Measurements from ENCODE around the gene PMPCA.

PMPCA gene

DNA sequence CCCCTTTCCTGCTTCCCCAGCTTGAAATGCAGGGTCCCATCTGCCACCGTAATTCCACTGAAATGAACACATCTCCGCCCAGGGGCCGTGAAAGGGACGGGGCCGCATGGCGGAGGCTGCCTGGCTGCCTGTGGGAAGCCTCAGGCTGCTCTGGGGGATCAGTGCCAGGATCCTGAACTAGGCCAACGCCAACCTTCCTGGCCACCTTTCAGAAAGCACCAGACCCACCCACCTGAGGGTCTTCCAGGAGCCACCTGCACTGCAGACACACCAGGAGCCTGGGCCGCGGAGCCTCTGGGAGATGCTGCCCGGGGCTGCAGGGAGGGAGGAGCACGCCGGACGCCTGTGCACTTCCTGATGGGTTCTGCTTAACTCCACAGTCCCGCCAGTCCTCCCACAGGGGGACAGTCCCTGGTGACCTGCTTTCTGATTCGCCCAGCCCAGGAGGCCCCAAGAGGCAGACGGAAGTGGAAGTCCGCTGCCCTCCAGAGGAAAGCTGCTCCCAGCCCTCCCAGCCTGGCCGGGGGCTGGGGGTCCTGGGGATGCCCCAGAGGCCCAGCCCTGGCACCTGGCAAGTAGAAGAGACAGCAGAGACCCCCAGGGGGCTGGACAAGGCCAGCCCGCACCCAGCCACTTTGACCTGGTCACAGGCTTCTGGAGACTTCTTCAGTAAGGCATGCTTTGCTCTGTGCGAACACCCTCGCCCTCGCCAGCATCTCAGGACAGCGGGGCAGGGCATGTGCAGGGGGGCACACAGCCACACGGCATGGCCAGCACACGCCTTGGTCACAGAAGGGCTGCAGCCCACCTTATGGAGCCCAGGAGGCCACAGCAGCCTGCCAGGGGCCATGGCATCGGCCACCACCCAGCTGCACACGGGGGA lies 36.9 kb upstream of the PMPCA start, which contains the start of gene CARD9:
TSS of gene CARD9 (minus strand) at position 370 of the 883 bp plus-strand sequence. CDS start 1,591 bp downstream, outside the sequence.
- DNase-seq (ENCODE audit: low read depth in 3 of 3) = no peak

DNA sequence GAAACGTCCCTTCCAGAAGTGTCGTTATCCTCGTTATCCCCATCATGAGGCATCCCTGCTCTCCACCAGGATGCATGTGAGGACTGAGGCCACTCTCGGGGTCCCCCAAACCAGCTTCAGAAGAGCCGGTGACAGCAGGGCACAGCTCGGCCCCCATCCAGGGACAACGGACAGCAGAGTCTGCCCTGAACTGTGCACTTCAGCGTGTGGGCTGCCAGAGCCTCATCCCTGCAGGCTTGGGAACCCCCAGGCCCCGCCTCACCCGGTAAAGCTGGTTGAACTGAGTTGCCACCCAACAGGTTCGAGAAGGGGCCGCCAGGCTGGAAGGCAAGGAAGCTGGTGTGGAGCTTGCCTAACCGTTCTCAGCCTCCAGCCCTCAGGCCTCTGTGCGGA lies 36.3 kb upstream of the PMPCA start:
- DNase-seq (ENCODE audit: low read depth in 3 of 3) = no peak

- no peak for DNase-seq (ENCODE audit: low read depth in 3 of 3)
These were observed 35.4 kb upstream of the PMPCA start for GRCh38 chr9:136375096-136375495.

DNA sequence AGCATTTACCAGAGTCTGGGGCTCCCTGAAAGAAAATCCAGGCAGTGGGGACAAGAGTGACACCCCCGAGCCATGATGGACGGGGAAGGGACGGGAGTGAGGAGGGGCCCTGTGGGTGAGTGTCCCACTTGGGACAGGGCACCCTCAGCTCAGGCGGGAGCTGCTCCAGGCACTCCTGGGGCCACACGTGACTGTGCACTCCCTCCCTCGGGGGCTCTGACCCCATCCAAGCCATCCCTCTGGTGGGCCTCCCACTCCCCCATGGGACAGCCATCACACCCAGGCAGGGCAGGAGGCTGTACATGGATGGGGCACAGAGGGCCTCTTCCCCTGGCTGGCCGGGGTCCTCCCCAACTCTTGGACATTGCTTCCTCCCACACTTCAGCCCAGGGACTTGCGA lies 34.0 kb upstream of the PMPCA start:
- no peak for DNase-seq (ENCODE audit: low read depth in 3 of 3)

- no peak for DNase-seq (ENCODE audit: low read depth in 3 of 3)
These were observed 32.9 kb upstream of the PMPCA start for GRCh38 chr9:136377341-136378169.

- no peak for DNase-seq (ENCODE audit: low read depth in 3 of 3)
These were observed 32.1 kb upstream of the PMPCA start for GRCh38 chr9:136378170-136379002.

DNA sequence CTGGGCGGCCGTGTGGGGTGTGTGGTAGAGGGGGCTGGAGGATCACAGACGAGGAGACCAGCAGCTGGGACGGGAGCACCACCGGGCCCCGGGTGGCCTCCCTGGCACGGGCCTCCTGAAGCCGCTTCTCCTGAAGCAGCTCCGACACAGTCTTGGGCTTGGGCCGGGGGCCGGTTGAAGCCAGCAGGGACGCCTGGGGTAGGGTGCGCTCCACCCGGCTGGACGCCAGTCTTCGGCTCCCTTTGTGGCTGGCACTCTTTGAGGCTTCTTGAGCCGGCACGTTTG lies 31.5 kb upstream of the PMPCA start:
- DNase-seq (ENCODE audit: low read depth in 3 of 3) = no peak

- DNase-seq (ENCODE audit: low read depth in 3 of 3) = no peak
These were observed 31.1 kb upstream of the PMPCA start for GRCh38 chr9:136379401-136379800.

DNA sequence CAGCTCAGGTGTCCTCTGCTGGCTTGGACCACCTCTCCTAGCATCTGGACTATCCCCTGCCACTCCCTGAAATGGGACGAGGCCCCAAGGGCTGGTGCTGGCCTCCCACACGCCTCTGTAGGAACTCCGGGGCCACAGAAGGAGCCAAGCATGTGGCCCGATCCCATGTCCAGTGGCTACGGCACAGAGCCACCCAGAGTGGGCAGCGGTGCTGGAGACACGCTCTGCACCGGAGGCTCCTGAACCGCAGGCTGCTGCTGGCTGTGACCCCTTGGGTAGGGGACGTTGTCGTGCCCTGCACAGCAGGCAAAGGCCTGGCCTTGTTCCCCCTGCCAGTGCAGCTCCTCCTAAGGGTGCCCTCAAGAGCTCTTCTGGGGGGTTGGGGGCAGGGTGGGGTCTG lies 30.6 kb upstream of the PMPCA start:
- no peak for DNase-seq (ENCODE audit: low read depth in 3 of 3)

DNA sequence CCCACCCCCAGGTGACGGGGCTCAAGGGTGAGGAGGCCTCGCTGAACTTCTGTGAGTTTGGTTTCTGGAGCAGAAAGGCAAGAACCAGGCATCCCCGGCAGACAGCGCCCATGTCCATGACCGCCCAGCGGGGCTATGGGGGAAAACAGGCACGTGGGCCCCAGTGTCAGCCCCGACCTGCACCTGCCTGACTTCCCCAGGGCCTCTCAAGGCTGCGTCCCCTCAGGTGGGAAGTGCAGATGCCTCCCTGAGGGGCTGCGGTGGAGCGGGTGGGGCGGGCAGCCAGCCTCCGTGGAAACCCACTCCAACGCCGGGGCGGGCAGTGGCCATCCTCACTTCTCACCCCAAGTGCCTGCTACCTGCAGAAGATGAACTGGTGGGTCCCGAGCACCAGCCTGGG lies 30.1 kb upstream of the PMPCA start:
- DNase-seq (ENCODE audit: low read depth in 3 of 3) = no peak

DNA sequence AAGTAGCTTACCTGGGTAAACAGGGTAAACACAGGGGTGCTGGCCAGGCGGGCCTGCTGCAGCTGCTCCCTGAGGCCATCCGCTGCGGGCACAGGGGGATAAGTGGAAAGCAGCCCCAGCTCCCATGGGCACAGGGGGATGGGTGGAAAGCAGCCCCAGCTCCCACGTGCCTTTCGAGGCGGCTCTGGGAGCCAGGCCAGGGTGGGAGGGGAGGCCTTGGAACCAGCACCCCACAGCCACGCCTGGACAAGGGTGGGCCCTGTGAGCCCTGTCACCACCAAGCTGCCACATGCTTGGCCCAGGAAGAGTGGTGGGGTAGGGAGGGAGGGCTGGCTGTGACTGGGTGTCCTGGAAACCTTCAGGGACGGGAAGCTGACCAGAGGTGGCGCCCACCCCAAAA lies 29.1 kb upstream of the PMPCA start:
- no peak for DNase-seq (ENCODE audit: low read depth in 3 of 3)

GRCh38 chr9:136381966-136382513 lies 28.4 kb upstream of the PMPCA start:
- DNase-seq (ENCODE audit: low read depth in 3 of 3) = no peak

DNA sequence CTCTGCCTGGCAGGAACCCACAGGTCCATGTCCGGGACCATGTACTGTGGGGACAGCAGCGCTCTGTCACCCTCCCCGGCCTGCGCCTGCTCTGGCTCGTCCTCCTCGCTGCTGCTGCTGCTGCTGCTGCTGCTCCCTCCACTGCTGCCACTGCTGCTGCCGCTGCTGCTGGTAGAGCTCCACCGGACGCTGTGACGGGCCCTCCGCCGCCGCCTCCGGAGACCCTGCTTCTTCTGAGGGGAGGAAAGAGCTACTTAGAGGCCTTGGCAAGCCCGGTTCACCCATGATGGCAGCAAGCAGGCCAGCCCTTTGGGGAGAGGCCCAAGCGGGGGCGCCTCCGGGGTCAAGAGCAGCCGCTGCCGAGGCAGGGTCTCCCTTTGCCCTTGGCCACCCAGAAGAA lies 27.0 kb upstream of the PMPCA start:
- DNase-seq (ENCODE audit: low read depth in 3 of 3) = no peak

- no peak for DNase-seq (ENCODE audit: low read depth in 3 of 3)
These were observed 25.4 kb upstream of the PMPCA start for GRCh38 chr9:136385015-136385414.

- no peak for DNase-seq (ENCODE audit: low read depth in 3 of 3)
These were observed 24.4 kb upstream of the PMPCA start for GRCh38 chr9:136386018-136386417.

DNA sequence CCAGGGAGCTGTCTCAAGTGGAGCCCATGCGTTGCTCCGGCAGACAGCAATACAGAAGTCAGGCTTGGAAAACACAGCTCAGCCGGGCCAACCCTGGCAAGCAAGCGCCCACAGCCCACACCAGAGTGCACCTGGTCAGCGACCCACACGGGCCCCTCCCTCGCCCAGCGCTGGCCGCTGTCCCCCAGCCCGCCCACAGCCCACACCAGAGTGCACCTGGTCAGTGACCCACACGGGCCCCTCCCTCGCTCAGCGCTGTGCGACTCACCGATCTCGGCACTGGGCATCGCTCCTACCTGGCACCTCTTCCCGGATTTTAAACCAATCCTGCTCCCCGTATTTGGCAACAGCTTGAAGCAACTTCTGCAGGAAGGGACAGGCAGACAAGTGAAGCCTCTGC lies 23.2 kb upstream of the PMPCA start:
- no peak for DNase-seq (ENCODE audit: low read depth in 3 of 3)

- no peak for DNase-seq (ENCODE audit: low read depth in 3 of 3)
These were observed 21.1 kb upstream of the PMPCA start for GRCh38 chr9:136389396-136389795.

GRCh38 chr9:136391737-136392537 lies 18.5 kb upstream of the PMPCA start:
- DNase-seq (ENCODE audit: low read depth in 3 of 3) = no peak

DNA sequence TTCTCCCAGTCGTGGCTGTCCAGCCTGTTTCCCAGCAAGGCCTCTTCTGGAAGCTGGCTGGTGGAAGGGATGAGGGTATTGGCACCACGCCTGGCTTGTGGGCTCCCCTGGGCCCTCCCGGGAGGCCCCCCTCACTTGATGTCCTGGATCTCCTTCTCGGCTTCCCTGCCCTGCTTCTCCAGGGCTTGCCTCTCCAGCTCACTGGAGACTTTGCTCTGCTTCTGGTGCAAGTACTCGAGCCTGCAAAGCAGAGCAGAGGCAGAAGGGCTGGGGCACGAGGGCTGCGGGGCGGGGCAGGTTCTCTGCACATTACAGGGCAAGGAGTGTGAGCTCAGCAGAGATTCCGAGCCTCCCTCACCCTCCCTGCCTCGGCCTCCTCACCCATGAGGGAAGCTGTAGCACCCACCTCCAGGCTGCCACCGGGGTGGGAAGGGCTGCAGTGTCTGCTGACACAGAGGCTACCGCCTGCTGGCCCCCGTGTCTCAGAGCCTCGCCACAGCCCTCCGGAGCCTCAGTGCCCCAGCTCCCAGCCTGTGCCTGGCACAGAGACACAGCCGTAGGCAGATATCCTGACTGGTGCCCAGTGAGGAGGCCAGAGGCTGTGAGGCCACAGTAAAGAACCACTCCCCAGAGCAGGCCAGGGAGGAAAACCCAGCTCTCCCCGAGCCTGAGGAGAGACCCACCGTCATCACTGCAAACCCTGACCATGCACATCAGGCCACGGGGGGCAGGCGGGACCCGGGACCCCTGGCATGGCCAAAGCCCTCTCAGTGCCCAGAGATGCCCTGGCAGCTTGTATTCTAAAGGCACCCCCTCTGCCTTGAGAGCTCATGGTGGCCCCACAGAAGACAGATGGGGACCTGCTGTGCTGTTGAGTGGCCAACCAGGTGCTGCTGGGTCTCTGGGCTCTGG lies 17.7 kb upstream of the PMPCA start:
- no peak for DNase-seq (ENCODE audit: low read depth in 3 of 3)

- no peak for DNase-seq (ENCODE audit: low read depth in 3 of 3)
These were observed 16.9 kb upstream of the PMPCA start for GRCh38 chr9:136393531-136393930.
